H9 (cell line): ENCODE data around the gene RAG1. TPM values are rescaled to one million over a fixed set of nuclear protein-coding genes. Genes with fewer than 3 reads are reported as not detected.

Experiments used
- DNase-seq: peaks from one replicate; pipeline ENCODE4 v3.0.0-alpha.2; 2017
- H2AFZ ChIP-seq: one replicate; pipeline ENCODE4 v1.6.1; 2013; ENCODE audit warnings: mild to moderate bottlenecking, low read length, control low read depth, moderate library complexity
- H2AK5ac ChIP-seq: 2 replicates; pipeline ENCODE4 v1.6.1; 2013; ENCODE audit warnings: low read length, control low read depth, mixed read lengths; ENCODE audit not compliant: insufficient read length
- H2BK120ac ChIP-seq: one replicate; pipeline ENCODE4 v1.6.1; 2013; ENCODE audit warnings: low read depth, mild to moderate bottlenecking, low read length, control low read depth, inconsistent platforms; ENCODE audit not compliant: poor library complexity, severe bottlenecking
- H2BK12ac ChIP-seq: 2 replicates; pipeline ENCODE4 v1.6.1; 2013; ENCODE audit warnings: low read length, control low read depth, mixed read lengths, low read depth; ENCODE audit not compliant: insufficient read length
- H2BK15ac ChIP-seq: 2 replicates; pipeline ENCODE4 v1.6.1; 2013; ENCODE audit warnings: low read depth, low read length, control low read depth
- H2BK20ac ChIP-seq: one replicate; pipeline ENCODE4 v1.6.1; 2013; ENCODE audit warnings: low read depth, mild to moderate bottlenecking, low read length, control low read depth, inconsistent platforms; ENCODE audit not compliant: poor library complexity, severe bottlenecking
- H2BK5ac ChIP-seq: 2 replicates; pipeline ENCODE4 v1.6.1; 2013; ENCODE audit warnings: low read length, control low read depth, mixed read lengths; ENCODE audit not compliant: insufficient read length
- H3K14ac ChIP-seq: 2 replicates; pipeline ENCODE4 v1.6.1; 2013; ENCODE audit warnings: low read length, control low read depth; ENCODE audit not compliant: insufficient read depth
- H3K18ac ChIP-seq: 2 replicates; pipeline ENCODE4 v1.6.1; 2013; ENCODE audit warnings: low read depth, mild to moderate bottlenecking, mixed read lengths, low read length, control low read depth; ENCODE audit not compliant: insufficient read length
- H3K23ac ChIP-seq: 2 replicates; pipeline ENCODE4 v1.6.1; 2013; ENCODE audit warnings: low read length, control low read depth, mixed read lengths, low read depth; ENCODE audit not compliant: insufficient read length
- H3K23me2 ChIP-seq: 2 replicates; pipeline ENCODE4 v1.6.1; 2013; ENCODE audit warnings: low read depth, mild to moderate bottlenecking, mixed read lengths, low read length, control low read depth; ENCODE audit not compliant: insufficient read length, poor library complexity, severe bottlenecking
- H3K27ac ChIP-seq: 2 replicates; pipeline ENCODE4 v1.5.1; 2013; ENCODE audit warnings: low read length, control low read depth, mixed read lengths, low read depth; ENCODE audit not compliant: insufficient read length
- H3K27me3 ChIP-seq: 2 replicates; pipeline ENCODE4 v1.6.1; 2013; ENCODE audit warnings: low read length, control low read depth, inconsistent platforms; ENCODE audit not compliant: insufficient read depth
- H3K4ac ChIP-seq: 2 replicates; pipeline ENCODE4 v1.6.1; 2013; ENCODE audit warnings: low read depth, mild to moderate bottlenecking, control low read depth, inconsistent platforms, low read length, moderate library complexity
- H3K4me1 ChIP-seq: 2 replicates; pipeline ENCODE4 v1.6.1; 2013; ENCODE audit warnings: low read length, control low read depth, inconsistent platforms; ENCODE audit not compliant: insufficient read depth
- H3K4me2 ChIP-seq: 2 replicates; pipeline ENCODE4 v1.6.1; 2013; ENCODE audit warnings: low read length, control low read depth, mixed read lengths; ENCODE audit not compliant: insufficient read length, insufficient read depth
- H3K56ac ChIP-seq: 2 replicates; pipeline ENCODE4 v1.6.1; 2013; ENCODE audit warnings: low read depth, mild to moderate bottlenecking, mixed read lengths, low read length, control low read depth; ENCODE audit not compliant: insufficient read length
- H3K79me1 ChIP-seq: 2 replicates; pipeline ENCODE4 v1.6.1; 2013; ENCODE audit warnings: low read depth, mild to moderate bottlenecking, moderate library complexity, low read length, control low read depth, inconsistent platforms; ENCODE audit not compliant: insufficient read depth, poor library complexity, severe bottlenecking
- H3K79me2 ChIP-seq: 2 replicates; pipeline ENCODE4 v1.6.1; 2013; ENCODE audit warnings: low read length, control low read depth, inconsistent platforms; ENCODE audit not compliant: insufficient read depth
- H3K9ac ChIP-seq: 2 replicates; pipeline ENCODE4 v1.6.1; 2013; ENCODE audit warnings: low read length, control low read depth, mixed read lengths; ENCODE audit not compliant: insufficient read length; ENCODE audit errors: extremely low read depth
- H3K9me3 ChIP-seq: one replicate; pipeline ENCODE4 v1.6.1; 2013; ENCODE audit warnings: low read depth, low read length, inconsistent platforms; ENCODE audit not compliant: control insufficient read depth
- H3T11ph ChIP-seq: one replicate; pipeline ENCODE4 v1.6.1; 2013; ENCODE audit warnings: mild to moderate bottlenecking, low read length, control low read depth, inconsistent platforms
- H4K20me1 ChIP-seq: one replicate; pipeline ENCODE4 v1.6.1; 2013; ENCODE audit not compliant: control insufficient read depth, insufficient read length, insufficient read depth
- H4K5ac ChIP-seq: 2 replicates; pipeline ENCODE4 v1.6.1; 2013; ENCODE audit warnings: low read depth, mild to moderate bottlenecking, mixed read lengths, low read length, control low read depth; ENCODE audit not compliant: insufficient read length
- H4K8ac ChIP-seq: replicated peaks from 2 replicates; pipeline ENCODE4 v1.6.1; 2013; ENCODE audit warnings: low read length, control low read depth, mixed read lengths, low read depth; ENCODE audit not compliant: insufficient read length
- H4K91ac ChIP-seq: 2 replicates; pipeline ENCODE4 v1.6.1; 2013; ENCODE audit warnings: low read depth, mild to moderate bottlenecking, moderate library complexity, mixed read lengths, low read length, control low read depth; ENCODE audit not compliant: insufficient read length
- H3K27ac Mint-ChIP-seq, 3 experiments: 2 replicates in 2 of 3; 3 replicates in 1 of 3; pipeline ENCODE4 v1.8.0; 2020 to 2021; ENCODE audit warnings: mixed read lengths in 3 of 3, mild to moderate bottlenecking in 1 of 3, moderate library complexity in 1 of 3
- H3K27me3 Mint-ChIP-seq: 2 replicates; pipeline ENCODE4 v1.8.0; 2021; ENCODE audit warnings: low read depth, mild to moderate bottlenecking, moderate library complexity, mixed read lengths
- H3K36me3 Mint-ChIP-seq, 3 experiments: 2 replicates in 2 of 3; 3 replicates in 1 of 3; pipeline ENCODE4 v1.8.0; 2020 to 2021; ENCODE audit warnings: low read depth in 3 of 3, mixed read lengths in 3 of 3; ENCODE audit not compliant: insufficient read depth in 1 of 3
- H3K4me1 Mint-ChIP-seq, 2 experiments: 2 replicates each; pipeline ENCODE4 v1.8.0; 2020; ENCODE audit warnings: mixed read lengths in 2 of 2
- H3K4me3 Mint-ChIP-seq, 2 experiments: 2 replicates in 1 of 2; 3 replicates in 1 of 2; pipeline ENCODE4 v1.8.0; 2020 to 2021; ENCODE audit warnings: mild to moderate bottlenecking in 2 of 2, mixed read lengths in 2 of 2, moderate library complexity in 1 of 2
- H3K9me3 Mint-ChIP-seq, 2 experiments: 2 replicates in 1 of 2; 3 replicates in 1 of 2; pipeline ENCODE4 v1.8.0; 2020; ENCODE audit warnings: mild to moderate bottlenecking in 2 of 2, mixed read lengths in 2 of 2, moderate library complexity in 1 of 2
- WGBS: extraction: QIAGEN DNeasy Blood & Tissue Kit; methylation state at CpG from one replicate; pipeline ENCODE4 v1.1.7; 2013; ENCODE audit warnings: missing lambda C conversion rate, low lambda C conversion rate, mixed read lengths; ENCODE audit not compliant: insufficient read length; ENCODE audit errors: extremely low coverage; 5-methylcytosine and 5-hydroxymethylcytosine counted together
- total RNA-seq: library from RNA; stranded (reverse); gene quantifications from 2 replicates; pipeline ENCODE4 v1.2.1, GENCODE V29; 2021
- TF ChIP-seq, protein P1 (sequence below): fragments of 200-600 bp; sonication (generic); conservative IDR thresholded peaks from 3 replicates; pipeline ENCODE4 v1.8.0; 2021; ENCODE audit warnings: antibody characterized with exemption, mild to moderate bottlenecking

The RAG1 gene
- total RNA-seq, 1 experiment from 2014 or later: 0.70 TPM

DNA sequence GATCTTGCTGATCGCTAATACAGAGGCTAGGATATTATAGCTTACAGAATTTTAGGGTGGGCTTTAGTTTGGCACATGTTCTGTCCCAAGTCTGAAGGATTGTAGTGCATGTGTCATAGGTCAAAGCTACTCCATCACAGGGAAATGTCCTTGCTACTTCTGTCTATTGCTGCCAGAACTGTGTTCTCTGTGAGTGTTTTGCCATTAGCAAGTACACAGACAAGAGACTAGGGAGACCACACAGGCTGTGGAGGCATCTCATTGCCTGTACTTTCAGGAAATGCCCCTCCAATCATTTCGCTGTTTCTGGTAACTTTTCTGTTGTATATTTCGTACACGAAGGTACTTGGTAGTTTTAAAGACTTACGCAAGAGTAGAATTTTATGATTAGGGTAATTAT lies 55.7 kb downstream of the RAG1 start:
- Histone ChIP-seq H3K79me2 (no peaks in the 10 kb centered on the region), H2AFZ (no peak overlapping the region), H3K27me3 (no peaks in the 10 kb centered on the region), H3T11ph (no peak overlapping the region), H3K9me3 (no peaks in the 10 kb centered on the region), H3K56ac (no peak overlapping the region), H3K9ac (no peak overlapping the region), H3K27ac (no peak overlapping the region), H2AK5ac (no peak overlapping the region), H3K4ac (no peak overlapping the region), H2BK12ac (no peak overlapping the region), H2BK120ac (no peak overlapping the region), H3K23me2 (peaks cover 2% of the 10 kb centered on the region), H3K23ac (no peak overlapping the region), H2BK5ac (no peak overlapping the region), H4K91ac (no peak overlapping the region), H4K5ac (no peak overlapping the region), H3K4me2 (no peak overlapping the region), H3K14ac (no peak overlapping the region), H4K8ac (no peak overlapping the region), H3K79me1 (no peaks in the 10 kb centered on the region), H2BK15ac (no peak overlapping the region), H4K20me1 (no peaks in the 10 kb centered on the region), H3K4me1 (no peaks in the 10 kb centered on the region), H3K18ac (no peak overlapping the region), H2BK20ac (no peak overlapping the region)
- H3K27me3 Mint-ChIP-seq: no peaks in the 10 kb centered on the region
- WGBS: 100% methylated on average over 3 of the region's 5 CpGs
- TF ChIP-seq, protein P1, sequence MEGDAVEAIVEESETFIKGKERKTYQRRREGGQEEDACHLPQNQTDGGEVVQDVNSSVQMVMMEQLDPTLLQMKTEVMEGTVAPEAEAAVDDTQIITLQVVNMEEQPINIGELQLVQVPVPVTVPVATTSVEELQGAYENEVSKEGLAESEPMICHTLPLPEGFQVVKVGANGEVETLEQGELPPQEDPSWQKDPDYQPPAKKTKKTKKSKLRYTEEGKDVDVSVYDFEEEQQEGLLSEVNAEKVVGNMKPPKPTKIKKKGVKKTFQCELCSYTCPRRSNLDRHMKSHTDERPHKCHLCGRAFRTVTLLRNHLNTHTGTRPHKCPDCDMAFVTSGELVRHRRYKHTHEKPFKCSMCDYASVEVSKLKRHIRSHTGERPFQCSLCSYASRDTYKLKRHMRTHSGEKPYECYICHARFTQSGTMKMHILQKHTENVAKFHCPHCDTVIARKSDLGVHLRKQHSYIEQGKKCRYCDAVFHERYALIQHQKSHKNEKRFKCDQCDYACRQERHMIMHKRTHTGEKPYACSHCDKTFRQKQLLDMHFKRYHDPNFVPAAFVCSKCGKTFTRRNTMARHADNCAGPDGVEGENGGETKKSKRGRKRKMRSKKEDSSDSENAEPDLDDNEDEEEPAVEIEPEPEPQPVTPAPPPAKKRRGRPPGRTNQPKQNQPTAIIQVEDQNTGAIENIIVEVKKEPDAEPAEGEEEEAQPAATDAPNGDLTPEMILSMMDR: no peak
- no peaks in the 10 kb centered on the region for H3K4me1 Mint-ChIP-seq
- H3K36me3 Mint-ChIP-seq: no peaks in the 10 kb centered on the region
- no peak overlapping the region for H3K4me3 Mint-ChIP-seq
- H3K9me3 Mint-ChIP-seq: no peaks in the 10 kb centered on the region
- no peak overlapping the region for H3K27ac Mint-ChIP-seq
- no peak for DNase-seq
